Forelimb muscle (tissue), 1 donor: ENCODE data around the gene FTL. TPM values are rescaled to one million over a fixed set of nuclear protein-coding genes. Genes with fewer than 3 reads are reported as not detected.

ENCODE experiments used
- DNase-seq: peaks from one replicate; pipeline ENCODE4 v3.0.0-alpha.2; 2013; ENCODE audit warnings: low read depth
- polyA plus RNA-seq: library from polyadenylated mRNA; unstranded; fragments of 120-200 nt; gene quantifications from one replicate; pipeline ENCODE4 v1.2.1, GENCODE V29; 2013; ENCODE audit not compliant: insufficient read length

Gene FTL
- polyA plus RNA-seq, 1 donor, result 520 TPM

DNA sequence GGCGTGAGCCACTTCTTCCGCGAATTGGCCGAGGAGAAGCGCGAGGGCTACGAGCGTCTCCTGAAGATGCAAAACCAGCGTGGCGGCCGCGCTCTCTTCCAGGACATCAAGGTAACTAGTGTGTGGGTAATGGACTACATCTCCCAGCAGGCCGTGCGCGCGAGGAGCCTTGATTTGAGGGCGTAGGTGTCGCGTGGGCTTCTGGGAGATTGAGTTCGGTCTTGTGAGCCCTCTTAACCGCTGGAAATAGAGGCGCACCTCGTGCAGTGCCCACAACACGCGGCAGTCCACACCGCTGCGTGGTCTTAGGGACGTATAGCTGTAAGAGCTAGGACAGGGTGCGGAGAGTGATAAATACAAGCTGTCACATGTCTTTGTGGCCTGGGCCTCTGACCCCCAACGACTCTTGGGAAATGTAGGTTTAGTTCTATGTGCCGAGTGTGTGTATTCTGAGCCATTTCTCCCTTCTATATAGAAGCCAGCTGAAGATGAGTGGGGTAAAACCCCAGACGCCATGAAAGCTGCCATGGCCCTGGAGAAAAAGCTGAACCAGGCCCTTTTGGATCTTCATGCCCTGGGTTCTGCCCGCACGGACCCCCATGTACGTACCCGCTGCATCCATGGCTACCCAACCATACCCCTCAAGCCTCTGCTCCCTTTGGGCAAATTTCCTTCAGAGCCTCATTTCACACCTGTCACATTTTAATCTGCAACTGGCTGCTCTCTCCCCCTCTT, 864 bp downstream of the FTL start:
- peak; percentile 59 for DNase-seq

DNA sequence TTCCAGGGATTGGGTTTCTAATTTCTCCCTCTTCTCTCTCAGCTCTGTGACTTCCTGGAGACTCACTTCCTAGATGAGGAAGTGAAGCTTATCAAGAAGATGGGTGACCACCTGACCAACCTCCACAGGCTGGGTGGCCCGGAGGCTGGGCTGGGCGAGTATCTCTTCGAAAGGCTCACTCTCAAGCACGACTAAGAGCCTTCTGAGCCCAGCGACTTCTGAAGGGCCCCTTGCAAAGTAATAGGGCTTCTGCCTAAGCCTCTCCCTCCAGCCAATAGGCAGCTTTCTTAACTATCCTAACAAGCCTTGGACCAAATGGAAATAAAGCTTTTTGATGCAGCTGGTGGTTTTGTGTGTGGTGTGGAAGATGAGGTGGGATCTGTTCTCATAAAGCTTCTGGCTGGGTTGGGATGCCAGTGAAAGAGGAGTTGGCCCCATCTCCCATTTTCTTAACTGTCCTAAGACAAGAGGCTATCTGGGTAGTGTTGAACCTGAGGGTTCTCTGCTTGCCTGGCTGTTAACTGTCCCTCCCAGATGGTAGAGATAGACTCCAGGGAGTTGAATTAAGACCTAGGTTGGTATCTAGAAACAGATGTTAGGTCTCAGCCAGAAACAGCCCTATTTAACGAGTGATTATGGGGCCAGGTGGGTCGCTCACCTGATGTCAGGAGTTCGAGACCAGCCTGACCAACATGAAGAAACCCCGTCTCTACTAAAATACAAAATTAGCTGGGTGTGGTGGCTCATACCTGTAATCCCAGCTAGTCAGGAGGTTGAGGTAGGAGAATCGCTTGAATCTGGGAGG, 1.6 kb downstream of the FTL start:
- no peak for DNase-seq

DNA sequence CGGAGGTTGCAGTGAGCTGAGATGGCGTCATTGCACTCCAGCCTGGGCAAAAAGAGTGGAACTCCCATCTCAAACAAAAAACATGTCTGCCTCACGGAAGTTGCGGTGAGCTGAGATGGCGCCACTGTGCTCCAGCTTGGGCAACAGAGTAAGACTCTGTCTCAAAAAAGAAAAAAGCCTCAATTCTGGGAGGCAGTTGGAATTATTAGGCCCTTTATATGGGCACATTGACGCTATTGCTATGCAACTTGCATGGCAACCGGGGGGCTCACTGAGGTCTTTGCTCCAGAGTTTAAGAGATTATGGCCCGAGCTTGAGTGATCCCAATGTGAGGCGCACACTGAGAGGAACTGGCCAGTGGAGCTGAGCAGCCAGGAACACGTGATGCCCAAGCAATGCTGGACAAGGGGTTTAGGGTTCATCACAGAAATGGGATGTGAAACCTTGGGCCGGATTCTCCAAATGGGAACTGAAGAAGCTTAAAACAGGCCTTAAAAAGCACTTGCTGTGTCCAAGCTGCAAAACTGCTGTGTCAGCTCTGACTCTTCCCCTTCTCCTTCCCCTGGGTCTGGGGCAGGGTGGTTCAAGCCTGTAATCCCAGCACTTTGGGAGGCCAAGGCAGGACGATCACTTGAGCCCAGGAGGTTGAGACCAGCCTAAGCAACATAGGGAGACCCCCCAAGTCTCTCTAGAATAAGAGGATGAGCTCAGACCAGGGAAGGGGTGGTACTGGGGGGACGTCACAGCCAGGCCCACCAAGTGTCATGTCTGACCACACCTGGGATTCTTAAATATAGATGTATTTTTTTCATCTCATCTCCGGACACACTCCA, 2.5 kb downstream of the FTL start:
- no peak for DNase-seq

DNA sequence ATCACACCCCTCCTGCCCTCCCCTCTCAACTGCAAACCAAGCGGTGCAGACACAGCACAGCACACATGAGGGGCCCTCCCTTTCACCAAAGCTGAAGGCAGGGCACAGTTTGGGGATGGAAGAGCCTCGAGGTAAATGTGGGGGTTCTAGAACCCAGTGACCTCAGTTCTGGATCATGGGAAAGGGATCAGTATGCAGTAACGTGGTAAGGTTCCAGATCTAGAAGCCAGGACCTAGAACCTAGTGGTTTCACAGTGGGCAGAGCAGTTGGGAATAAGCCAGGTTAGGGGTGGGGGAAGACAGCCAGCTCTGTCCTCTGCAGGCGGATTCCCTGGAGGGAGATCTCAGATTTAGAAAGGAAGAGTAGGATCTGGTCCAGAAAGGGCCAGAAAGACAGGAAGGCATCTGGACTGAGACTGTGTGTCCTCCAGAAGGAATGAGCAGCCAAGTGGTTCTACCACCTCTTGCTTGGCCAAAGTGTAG, 3.1 kb downstream of the FTL start:
- no peak for DNase-seq

DNA sequence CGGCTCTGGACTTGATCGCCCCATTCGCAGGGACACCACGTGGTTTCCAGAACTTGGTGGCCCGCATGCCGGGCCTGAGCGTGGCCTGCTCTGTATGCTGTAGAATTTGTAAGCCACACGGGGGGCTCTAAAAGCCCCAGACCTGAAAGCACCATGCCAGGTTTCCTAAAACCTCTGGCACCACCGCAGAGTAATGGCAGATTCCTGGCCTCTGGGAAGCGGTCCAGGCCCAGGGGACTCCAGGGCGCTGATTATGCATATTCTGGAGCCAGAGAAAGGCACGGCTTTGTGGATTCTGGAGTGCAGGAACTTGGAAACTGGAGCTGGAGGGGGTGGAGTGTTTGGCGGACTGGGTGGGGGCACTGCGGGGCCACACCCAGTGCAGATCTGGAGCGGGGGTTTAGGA, 3.7 kb downstream of the FTL start:
- no peak for DNase-seq

DNA sequence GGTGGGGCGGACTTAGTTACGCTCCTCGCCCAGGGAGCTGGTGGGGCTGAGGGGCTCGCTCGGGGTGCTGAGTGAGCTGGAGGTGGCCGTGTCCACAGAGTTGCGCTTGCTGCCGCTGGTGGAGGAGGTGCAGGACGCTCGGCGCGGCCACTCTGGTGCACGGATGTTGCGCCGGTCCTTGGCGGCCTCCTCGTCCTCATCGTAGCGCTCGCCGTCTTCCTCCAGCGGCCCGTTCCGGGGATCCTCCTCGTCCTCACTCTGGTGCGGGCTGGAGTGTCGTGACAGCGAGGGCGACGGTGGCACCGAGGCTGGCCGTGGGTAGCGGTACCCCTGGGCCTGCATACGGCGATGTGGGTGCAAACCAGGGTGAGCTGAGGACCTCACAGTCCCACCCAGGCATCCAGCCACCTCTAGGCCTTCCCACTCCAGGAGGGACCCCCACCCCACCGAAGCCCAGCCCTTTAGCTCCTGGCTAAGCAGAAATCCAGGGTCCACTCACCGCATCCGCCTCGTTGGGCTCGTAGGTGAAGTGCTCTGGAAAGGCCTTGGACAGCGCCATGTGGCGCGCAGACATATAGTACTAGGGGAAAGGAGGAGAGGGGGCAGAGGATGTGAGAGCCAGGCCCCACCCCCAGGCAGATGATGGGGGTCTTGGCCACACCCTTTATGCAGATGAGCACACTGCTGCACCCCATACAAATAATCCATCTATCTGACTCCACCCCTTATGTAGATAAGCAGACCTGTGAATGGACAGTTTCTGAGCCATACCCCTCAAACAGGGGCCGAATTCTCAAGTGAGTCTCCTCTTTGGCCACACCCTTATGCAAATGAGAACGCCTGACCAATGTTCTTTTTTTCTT, 4.4 kb downstream of the FTL start:
- no peak for DNase-seq

DNA sequence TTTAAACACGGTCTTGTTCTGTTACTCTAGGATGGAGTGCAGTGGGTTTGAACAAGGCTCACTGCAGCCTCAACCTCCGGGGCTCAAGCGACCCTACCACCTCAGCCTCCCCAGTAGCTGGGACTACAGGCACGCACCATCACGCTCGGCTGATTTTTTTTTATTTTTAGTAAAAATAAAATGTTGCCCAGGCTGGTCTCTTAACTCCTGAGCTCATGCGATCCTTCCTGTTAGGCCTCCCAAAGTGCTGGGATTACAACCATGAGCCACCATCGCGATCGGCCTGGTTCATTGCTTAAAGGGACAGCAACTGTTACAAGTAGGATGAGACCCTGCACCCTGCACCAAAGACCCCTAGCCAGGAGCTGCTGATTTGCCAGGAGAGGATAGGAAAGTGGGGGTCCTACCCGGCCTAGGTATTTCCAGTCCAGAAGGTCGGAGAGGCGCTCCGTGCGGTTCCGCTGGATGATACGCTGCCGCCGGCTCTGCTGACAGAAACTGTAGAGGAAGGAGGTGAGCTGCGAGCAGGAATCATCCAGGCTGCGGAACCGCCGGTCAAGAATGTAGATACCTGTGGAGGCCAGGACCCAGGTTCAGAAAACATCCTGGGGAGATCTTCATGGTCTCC, 5.1 kb downstream of the FTL start:
- no peak for DNase-seq

DNA sequence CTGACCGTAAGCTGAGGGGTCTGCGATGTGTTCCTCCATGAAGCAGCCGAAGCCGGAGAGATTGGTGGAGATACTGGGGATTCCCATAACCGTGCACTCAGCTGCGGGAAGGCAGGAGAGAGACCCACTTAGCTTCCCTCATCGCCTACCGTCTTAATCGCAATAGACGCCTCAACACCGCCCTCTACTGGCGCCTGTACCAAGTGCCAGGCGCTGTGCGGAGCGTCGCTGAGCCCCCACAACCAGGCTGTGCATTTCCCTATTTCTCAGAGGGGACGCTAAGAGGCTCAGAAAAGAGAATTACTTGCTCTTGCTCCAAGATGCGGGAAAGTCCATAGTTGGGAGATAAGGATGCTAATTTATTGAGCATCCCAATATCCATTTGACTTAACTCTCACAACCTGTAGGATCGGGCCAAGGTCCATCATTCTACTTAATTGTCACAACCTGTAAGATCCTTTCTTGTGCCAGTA, 5.8 kb downstream of the FTL start:
- DNase-seq, result no peak

DNA sequence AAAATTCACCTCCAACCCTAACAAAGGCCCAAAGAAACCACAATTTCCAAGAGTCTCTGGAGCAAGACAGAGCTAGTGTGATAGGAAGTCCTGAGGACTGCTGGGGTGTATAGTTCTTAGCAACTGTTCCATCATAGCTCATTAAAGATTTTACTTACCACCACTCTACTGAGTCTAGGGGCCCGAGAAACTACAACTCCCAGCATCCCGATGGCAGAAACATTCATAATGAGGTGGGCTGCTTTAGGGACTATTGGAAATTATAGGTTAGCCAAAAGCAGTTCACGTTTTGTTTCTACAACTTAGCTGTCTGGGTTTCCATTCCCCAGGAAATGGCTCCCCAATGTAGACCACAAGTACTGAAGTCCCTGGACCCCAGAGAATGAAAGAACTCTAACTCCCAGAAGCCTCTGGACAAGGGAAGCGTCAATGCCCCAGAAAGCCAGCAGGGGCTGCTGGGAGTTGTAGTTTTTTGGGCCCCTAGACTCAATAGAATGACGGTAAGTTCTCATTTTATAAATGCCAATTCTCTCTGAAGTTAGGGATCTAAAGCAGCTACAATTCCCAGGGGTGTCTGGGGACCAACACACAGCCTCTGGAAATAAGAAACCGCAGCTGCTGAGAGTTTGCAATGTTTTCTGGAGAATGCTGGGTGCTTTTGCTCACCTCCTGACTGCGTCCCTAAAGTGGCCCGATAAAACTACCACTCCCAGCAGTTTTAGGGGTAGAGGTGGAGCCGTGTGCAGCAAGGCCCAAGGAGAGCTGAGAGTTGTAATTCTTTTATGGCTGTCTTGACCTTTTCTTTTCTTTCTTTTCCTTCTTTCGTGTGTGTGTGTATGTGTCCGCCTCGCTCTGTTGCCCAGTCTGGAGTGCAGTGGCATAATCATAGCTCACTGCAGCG, 11.1 kb downstream of the FTL start:
- no peak for DNase-seq

DNA sequence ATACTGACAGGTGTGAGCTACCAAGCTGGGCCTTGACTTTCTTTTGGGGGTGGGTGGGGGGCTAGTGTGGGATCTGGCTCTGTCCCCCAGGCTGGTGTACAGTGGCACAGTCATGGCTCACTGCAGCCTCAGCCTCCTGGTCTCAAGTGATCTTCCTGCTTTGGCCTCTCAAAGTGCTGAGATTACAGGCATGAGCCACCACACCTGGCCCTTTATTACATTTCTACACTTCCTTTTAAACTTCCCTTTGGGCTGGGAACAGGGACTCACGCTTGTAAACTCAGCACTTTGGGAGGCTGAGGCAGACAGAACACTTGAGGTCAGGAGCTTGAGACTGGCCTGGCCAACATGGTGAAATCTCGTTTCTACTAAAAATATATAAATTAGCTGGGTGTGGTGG, 12.0 kb downstream of the FTL start:
- DNase-seq, result no peak

DNA sequence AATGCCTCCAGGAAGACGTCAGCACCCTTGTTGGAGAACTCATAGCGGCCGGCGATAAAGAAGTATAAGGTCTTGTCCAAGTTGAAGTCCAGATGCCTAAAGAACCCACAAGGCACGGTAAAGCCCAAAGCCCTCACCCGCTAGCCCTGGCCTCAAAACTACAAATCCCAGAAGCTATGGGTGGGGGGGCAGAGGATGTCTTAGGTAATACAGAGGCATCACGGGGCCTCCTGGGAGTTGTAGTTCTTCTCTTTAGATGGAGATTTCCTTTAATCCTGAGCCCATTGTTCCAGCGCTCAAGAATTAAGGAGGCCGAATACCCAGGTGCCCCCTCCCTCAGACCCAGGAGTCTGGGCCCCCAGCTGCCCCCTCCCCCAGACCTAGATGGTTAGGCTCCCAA, 17.2 kb downstream of the FTL start:
- no peak for DNase-seq

DNA sequence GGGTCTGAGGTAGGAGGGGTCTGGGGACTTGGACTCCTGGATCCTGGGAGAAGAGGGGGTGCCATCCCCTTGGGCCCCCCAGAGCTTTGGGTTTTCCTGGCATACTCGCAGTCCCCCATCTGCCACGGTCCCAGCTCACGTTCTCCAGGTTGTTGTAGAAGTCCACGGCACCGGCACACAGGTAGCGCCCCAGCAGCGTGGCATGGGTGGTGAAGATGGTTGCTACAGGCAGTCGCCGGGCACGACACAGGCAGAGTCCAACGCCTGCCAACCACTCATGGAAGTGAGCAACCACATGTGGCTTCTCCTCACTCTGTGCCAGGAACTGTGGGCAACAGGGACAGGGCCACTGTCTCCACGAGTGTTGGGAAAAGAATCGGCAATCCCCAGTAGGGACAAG, 20.6 kb downstream of the FTL start:
- DNase-seq, result no peak

DNA sequence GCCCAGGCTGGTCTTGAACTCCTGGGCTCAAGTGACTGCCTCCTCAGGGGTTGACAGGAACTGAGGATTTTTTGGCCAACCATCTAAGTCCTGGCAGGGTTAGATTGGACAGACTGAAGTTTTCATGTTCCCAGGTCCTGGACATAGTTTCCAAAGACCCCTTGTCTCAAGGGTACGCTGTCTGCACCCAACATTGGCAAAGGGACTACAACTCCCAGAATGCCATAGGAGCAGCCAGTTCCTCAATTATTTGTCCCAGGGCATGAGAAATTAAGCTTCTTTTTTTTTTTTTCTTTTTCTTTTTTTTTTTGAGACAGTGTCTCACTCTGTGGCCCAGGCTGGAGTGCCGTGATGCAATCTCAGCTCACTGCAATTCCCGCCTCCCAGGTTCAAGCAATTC, 21.1 kb downstream of the FTL start:
- DNase-seq, result no peak

DNA sequence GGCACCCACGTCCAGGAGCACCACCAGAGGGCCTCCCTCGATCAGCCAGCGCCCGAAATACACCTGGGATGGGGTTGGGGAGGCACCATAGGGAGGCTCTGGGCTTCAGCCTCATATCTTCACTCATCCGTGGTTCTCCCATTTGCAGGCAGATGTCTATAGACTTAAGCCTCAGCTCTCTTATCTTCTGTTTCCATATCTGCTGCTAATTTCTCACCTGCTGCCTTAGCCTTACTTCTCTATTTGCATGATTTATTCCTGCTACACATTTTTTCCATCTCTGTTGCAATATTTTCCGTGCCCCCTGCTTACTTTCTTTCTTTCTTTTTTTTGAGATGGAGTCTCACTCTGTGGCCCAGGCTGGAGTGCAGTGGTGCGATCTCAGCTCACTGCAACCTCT, 22.2 kb downstream of the FTL start:
- no peak for DNase-seq

DNA sequence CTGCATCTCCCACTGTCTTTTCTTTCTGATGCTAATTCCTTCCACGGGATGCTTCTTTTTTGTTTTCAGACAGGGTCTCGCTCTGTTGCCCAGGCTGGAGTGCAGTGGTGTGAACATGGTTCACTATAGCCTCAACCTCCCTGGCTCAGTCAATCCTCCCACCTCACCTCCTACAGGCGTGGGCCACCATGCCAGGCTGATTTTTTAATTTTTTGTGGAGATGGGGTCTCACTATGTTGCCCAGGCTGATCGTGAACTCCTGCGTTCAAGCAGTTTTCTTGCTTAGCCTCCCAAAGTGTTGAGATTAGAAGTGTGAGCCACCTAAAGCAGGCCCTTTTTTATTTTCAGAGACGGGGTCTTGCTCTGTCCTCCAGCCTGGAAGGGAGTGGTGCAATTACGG, 23.2 kb downstream of the FTL start:
- no peak for DNase-seq

DNA sequence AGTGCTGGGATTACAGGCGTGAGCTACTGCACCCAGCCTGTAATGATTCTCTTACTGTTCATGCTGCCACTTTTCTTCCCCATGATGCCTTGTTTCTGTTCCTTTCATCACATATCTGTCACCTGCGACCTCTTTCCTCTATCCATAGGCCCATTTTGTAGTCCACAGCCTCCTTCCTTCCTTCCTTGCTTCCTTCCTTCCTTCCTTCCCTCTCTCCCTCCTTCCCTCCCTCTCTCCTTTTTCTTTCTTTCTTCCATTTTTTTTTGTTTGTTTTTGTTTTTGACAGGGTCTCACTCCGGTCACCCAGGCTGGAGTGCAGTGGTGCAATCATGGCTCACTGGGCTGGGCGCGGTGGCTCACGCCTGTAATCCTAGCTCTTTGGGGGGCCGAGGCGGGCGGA, 23.8 kb downstream of the FTL start:
- no peak for DNase-seq

DNA sequence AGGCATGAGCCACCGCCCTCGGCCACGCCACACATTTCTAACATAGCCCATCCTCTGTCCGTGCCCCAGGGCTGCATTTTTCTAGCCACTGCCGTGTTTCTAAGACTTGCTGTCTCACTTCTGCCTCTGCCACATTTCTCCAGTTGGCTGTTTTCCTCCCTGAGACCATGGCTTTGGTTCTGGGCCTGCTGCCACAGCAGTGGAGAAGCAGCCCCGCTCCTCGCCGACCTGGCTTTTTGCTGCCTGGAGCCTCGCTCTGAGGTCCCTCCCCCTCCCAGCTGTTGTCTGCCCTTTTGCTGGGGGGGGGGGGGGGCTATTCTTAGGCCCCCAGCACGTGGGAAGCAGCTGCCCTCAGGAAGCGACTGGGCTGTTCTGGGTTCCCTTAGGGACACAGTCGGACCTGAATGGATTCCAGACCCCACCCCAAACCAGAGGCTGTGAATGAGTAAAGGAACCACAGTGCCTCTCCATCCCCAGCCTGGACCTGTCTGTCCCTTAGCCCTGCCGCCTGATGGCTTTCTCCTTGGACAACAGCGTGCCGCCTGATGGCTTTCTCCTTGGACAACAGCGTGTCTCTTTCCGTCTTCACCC, 24.7 kb downstream of the FTL start:
- no peak for DNase-seq

DNA sequence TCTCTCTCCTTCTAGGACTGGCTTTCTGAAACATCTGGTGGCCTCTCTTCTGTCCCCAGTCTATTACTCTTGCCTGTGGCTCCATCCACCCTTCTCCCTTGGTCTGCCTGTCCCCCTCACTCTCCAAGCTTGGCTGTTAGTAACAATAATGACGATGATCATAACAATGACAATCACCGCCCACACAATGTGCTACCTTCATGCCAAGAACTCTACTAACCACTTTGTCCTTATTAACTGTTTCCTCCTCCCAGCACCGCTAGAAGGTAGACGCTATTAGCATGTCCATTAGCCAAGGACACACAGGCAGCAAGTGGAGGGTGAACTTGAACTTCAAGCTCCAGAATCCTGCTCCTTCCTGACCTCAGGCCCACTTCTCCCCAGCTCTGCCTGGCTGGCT, 25.3 kb downstream of the FTL start:
- DNase-seq, result no peak

DNA sequence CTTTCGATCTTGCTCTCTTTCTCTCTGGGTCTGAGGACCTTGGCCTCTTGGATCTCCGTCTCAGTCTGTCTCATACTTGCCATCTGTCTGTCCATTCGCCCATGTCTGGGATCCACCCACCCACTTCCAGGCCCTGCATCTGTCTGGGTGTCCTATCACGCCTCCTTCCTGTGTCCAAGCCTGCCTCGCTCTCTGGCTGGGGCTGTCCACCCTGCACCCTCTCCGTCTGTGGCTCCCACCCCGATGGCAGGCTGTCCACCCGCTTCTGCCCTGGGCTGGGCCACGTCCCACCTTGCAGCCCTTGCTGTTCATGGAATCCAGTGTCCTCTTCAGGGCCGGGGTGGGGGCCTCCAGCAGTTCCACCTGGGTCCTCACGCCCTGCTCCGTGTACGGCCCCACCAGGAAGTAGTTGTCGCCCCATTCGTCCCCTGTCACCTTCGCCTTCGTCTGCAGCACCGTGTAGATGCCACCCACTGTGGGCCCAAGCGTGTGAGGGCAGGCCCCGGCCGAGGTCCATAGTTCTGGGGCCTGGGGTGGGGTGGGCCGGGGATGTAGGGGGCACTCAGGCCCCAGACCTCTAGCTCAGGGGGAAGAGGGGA, 26.0 kb downstream of the FTL start:
- no peak for DNase-seq
